Brain microvascular endothelial cell (primary cell): ENCODE measurements around the gene RGS18.
"Not testable (repeated sequence)": the region's sequence is repeated elsewhere in the genome, so short reads cannot be mapped to it uniquely, and the experiment has no call there.

Source experiments
- DNase-seq: peaks from one replicate; pipeline ENCODE4 v3.0.0-alpha.2; 2020
- H3K27ac ChIP-seq: fragments of 250-450 bp; sonication (Bioruptor Pico); 2 replicates; pipeline ENCODE4 v1.5.1; 2020; ENCODE audit warnings: mild to moderate bottlenecking, moderate library complexity
- H3K27me3 ChIP-seq: fragments of 250-450 bp; sonication (Bioruptor Pico); replicated peaks from 2 replicates; pipeline ENCODE4 v1.5.1; 2020; ENCODE audit warnings: mild to moderate bottlenecking
- H3K36me3 ChIP-seq: fragments of 250-450 bp; sonication (Bioruptor Pico); replicated peaks from 2 replicates; pipeline ENCODE4 v1.5.1; 2020; ENCODE audit warnings: mild to moderate bottlenecking
- H3K4me3 ChIP-seq: 2 replicates; pipeline ENCODE4 v1.5.1; 2011; ENCODE audit warnings: low read depth, mild to moderate bottlenecking, control low read depth, low read length, moderate library complexity
- CTCF ChIP-seq: IDR thresholded peaks from 2 replicates; pipeline ENCODE4 v1.5.1; 2011; ENCODE audit warnings: low read depth, mild to moderate bottlenecking, moderate library complexity, low read length, control low read depth, inconsistent platforms; ENCODE audit errors: missing control alignments
- in situ Hi-C: cut with HindIII; loops from 2 replicates; pipeline ENCODE4 v1.10.0; 2017; ENCODE audit warnings: low sequenced_read_pairs, low pct_ligation_motif_present

The RGS18 gene

GRCh38 chr1:192123212-192123611 lies 35.0 kb upstream of the RGS18 start:
- no peak for TF ChIP-seq CTCF
- H3K27me3 ChIP-seq = no peaks in the 10 kb centered on the region
- H3K4me3 ChIP-seq = no peak overlapping the region
- H3K36me3 ChIP-seq = no peaks in the 10 kb centered on the region
- H3K27ac ChIP-seq = no peak overlapping the region
- no peak for DNase-seq
- in situ Hi-C loops = no loop called here

GRCh38 chr1:192126030-192126619 lies 32.1 kb upstream of the RGS18 start:
- no peak overlapping the region for H3K4me3 ChIP-seq
- no peak for DNase-seq
- H3K36me3 ChIP-seq = no peaks in the 10 kb centered on the region
- TF ChIP-seq CTCF = no peak
- in situ Hi-C loops = no loop called here
- H3K27ac ChIP-seq = no peak overlapping the region
- H3K27me3 ChIP-seq = no peaks in the 10 kb centered on the region

GRCh38 chr1:192130175-192130574 lies 28.1 kb upstream of the RGS18 start:
- TF ChIP-seq CTCF = no peak
- in situ Hi-C loops = no loop called here

GRCh38 chr1:192130865-192131264 lies 27.4 kb upstream of the RGS18 start:
- H3K4me3 ChIP-seq, H3K36me3 ChIP-seq, DNase-seq, H3K27ac ChIP-seq, H3K27me3 ChIP-seq, in situ Hi-C loops: not testable (repeated sequence)

More at GRCh38 chr1:192130175-192130574, 28.1 kb upstream of the RGS18 start:
- H3K27ac ChIP-seq = no peak overlapping the region
- no peaks in the 10 kb centered on the region for H3K27me3 ChIP-seq
- no peak for DNase-seq
- H3K4me3 ChIP-seq = no peak overlapping the region
- no peaks in the 10 kb centered on the region for H3K36me3 ChIP-seq

- H3K27me3 ChIP-seq = no peaks in the 10 kb centered on the region
- no peak overlapping the region for H3K4me3 ChIP-seq
- no peak for DNase-seq
- no peak overlapping the region for H3K27ac ChIP-seq
- TF ChIP-seq CTCF = no peak
- no peaks in the 10 kb centered on the region for H3K36me3 ChIP-seq
- in situ Hi-C loops = no loop called here
Measured at GRCh38 chr1:192131914-192132313, 26.3 kb upstream of the RGS18 start.

- TF ChIP-seq CTCF = no peak
- no peak overlapping the region for H3K4me3 ChIP-seq
- H3K27me3 ChIP-seq = no peaks in the 10 kb centered on the region
- no peak for DNase-seq
- H3K36me3 ChIP-seq = no peaks in the 10 kb centered on the region
- no peak overlapping the region for H3K27ac ChIP-seq
- in situ Hi-C loops = no loop called here
Measured at GRCh38 chr1:192133350-192133926, 24.8 kb upstream of the RGS18 start.
